ENCODE measurements around the gene SPRY4. TPM values are rescaled to one million over a fixed set of nuclear protein-coding genes. Genes with fewer than 3 reads are reported as not detected.

SPRY4 gene
- total and polyA plus RNA-seq, 2 donors, result 8.6 to 11.6 TPM

DNA sequence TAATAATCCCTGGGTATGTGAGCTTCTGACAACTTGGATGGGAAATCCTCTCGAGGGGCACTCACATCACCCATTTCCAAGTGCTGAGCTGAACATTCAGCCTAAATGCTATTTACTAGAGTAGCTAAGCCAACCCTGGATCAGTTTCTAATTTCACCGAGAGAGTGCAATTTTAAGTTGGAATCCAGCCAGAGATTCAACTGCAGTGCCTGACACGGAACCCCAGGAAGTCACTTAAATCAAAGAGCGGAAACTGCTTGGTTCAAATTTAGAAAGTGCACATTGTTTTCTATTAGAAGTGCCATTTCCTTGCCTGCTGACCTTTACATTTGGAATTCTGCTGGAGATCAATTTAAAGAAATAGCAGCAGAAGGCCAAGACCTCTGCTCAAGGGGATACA lies 8.8 kb downstream of the SPRY4 start:
- DNase-seq (ENCODE audit: extremely low spot score), result peak; percentile 59
- 13% methylated on average over 4 of the region's 4 CpGs for WGBS
- Histone ChIP-seq H3K4me1 (ENCODE audit: insufficient read depth) (no peaks in the 10 kb centered on the region), H3K36me3 (ENCODE audit: insufficient read depth) (no peaks in the 10 kb centered on the region), H3K4me3 (ENCODE audit: low read depth, low read length) (no peak overlapping the region), H3K27ac (ENCODE audit: low read depth) (peak overlapping the region; percentile 53)

DNA sequence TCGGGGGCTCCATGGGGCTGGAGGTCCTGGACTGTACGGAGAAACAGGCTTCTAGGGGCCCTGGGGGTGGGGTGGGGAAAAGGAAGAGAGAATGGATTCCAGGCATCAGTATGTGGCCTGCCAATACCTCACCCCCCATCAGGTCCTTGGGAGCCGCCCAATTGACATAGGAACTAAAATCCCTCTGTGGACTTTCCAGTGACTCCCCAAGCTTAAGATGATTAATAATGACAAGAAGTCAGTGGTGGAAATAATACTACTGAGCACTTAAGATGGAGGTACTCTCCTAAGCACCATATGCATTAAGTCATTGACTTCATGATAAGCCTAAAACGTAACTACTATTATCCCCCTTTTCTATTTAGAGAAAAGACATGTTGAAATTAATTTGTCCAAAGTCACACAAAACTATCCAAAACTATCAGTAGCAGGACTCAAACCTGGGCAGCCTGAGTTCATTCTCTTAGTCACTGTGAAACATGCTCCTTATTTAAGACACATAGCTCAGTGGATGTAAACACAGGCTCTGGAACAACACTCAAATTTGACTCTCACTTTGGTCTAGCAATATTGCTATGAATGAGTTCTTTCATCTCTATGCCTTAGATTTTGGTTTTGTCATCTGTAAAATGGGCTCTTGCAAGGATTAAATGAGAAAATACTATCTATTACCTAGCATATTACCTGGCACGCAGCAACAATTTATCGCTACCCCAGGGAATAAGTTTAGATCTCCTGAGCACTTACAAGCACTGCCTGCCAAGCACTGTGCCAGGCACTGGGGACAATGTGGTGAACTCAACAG lies 9.5 kb downstream of the SPRY4 start:
- 90% methylated on average over 6 of the region's 6 CpGs for WGBS
- H3K4me1 ChIP-seq (ENCODE audit: insufficient read depth), result no peaks in the 10 kb centered on the region
- no peak for DNase-seq (ENCODE audit: extremely low spot score)
- no peak overlapping the region for H3K4me3 ChIP-seq (ENCODE audit: low read depth, low read length)
- H3K27ac ChIP-seq (ENCODE audit: low read depth), result peak overlapping the region; percentile 53
- no peaks in the 10 kb centered on the region for H3K36me3 ChIP-seq (ENCODE audit: insufficient read depth)

DNA sequence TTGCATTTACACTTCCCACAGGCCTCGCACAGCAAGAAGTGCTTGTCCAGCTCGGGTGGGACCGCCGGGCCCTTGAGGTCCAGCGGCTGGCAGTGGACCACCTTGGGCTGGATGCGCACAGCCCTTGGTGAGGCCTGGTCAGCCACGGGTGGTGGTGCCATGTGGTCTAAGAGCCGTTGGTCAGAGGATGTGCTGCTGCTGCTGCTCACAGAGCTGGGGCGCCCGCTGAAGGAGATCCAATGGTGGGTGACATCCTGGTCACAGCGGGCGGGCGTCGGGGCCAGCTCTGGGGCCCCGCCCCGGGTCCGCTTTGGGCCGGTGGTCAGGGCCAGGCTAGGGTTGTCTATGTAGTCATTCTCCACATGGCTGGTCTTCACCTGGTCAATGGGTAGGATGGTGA lies 10.2 kb downstream of the SPRY4 start:
- H3K27ac ChIP-seq (ENCODE audit: low read depth), result no peak overlapping the region
- 93% methylated on average over 18 of the region's 18 CpGs for WGBS
- no peak for DNase-seq (ENCODE audit: extremely low spot score)
- no peak overlapping the region for H3K4me3 ChIP-seq (ENCODE audit: low read depth, low read length)
- no peaks in the 10 kb centered on the region for H3K36me3 ChIP-seq (ENCODE audit: insufficient read depth)
- H3K4me1 ChIP-seq (ENCODE audit: insufficient read depth), result no peaks in the 10 kb centered on the region

DNA sequence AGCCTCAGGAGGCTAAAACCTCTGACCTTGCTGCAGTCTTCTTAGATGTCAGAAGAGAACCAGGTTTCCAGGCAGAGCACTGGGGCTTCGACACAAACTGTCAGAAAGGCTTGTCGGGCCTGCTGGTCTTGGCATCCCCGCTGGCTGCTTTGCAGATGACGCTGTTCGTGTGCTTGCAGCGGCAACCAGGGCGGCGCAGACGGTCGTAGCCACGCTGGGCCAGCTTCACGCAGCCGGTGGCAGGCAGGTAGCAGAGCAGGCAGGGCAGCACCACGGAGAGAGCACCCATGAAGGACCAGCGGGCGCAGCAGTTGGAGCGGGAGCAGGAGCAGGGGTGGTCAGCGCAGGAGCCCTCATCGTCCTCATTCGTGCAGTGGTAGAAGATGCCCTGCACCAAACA lies 10.7 kb downstream of the SPRY4 start:
- Histone ChIP-seq H3K4me1 (ENCODE audit: insufficient read depth) (no peaks in the 10 kb centered on the region), H3K4me3 (ENCODE audit: low read depth, low read length) (no peak overlapping the region), H3K36me3 (ENCODE audit: insufficient read depth) (no peaks in the 10 kb centered on the region), H3K27ac (ENCODE audit: low read depth) (no peak overlapping the region)
- WGBS, result 84% methylated on average over 20 of the region's 20 CpGs
- DNase-seq (ENCODE audit: extremely low spot score), result no peak

DNA sequence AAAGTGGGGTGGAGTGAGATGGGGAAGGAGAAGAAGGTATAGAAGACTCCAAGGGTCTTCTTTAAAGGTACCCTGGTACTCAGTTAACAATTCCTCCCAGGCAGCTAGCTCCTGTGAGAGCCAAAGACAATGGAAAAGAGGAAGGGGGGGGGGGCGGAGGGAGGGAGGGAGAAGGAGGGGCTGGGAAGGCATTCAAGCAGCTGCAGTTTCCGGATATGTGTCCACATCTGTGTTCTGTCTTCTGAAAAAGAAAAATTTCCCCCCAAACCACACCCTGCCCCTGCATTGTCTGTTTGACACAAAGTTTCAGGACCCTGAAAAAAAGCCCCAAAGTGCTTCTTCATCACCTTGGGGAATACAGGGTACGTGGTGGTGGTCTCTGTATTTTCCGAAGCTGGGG lies 11.1 kb downstream of the SPRY4 start:
- no peaks in the 10 kb centered on the region for H3K36me3 ChIP-seq (ENCODE audit: insufficient read depth)
- no peaks in the 10 kb centered on the region for H3K4me1 ChIP-seq (ENCODE audit: insufficient read depth)
- no peak for DNase-seq (ENCODE audit: extremely low spot score)
- no peak overlapping the region for H3K27ac ChIP-seq (ENCODE audit: low read depth)
- 58% methylated on average over 4 of the region's 4 CpGs for WGBS
- no peak overlapping the region for H3K4me3 ChIP-seq (ENCODE audit: low read depth, low read length)

DNA sequence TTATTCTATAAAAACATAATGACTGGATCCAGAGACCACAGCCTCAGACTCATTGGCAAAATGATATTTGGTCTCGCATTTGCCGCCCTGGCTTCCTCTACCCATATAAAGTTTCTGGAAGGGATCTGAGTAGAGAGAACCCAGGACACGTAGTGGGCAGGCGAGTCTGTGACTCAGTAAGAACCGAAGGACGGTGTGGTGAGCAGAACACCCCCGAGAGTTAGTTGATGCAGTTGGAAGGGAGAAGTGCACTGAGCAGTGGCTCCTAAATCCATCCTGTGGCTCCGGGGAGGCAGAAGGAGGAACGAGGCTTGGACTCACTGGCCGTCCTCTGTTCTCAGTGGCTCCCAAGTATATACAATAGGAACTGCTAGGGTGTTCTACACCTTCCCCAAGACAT lies 11.5 kb downstream of the SPRY4 start:
- Histone ChIP-seq H3K36me3 (ENCODE audit: insufficient read depth) (no peaks in the 10 kb centered on the region), H3K4me3 (ENCODE audit: low read depth, low read length) (no peak overlapping the region), H3K27ac (ENCODE audit: low read depth) (no peak overlapping the region), H3K4me1 (ENCODE audit: insufficient read depth) (no peaks in the 10 kb centered on the region)
- DNase-seq (ENCODE audit: extremely low spot score), result no peak
- 82% methylated on average over 10 of the region's 10 CpGs for WGBS

DNA sequence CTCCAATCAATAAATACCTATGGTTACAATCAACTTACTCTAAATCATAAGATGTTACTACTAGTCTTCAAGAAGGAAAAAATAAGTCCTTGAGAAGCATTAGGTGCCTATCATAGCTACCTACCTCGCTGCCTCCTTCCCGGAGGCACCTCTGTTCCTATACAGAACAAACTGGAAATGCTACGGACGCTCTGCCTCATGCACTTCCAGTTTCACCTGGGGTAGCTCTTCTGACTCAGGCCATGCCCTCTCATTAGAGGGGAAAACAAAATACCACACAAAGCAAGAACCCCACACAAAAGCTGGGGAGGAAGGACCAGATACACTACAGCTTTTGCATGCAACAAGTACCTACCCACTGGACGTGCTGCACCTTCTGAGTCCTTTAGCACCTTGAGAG lies 12.4 kb downstream of the SPRY4 start:
- H3K4me1 ChIP-seq (ENCODE audit: insufficient read depth), result no peaks in the 10 kb centered on the region
- WGBS, result 93% methylated on average over 5 of the region's 5 CpGs
- H3K27ac ChIP-seq (ENCODE audit: low read depth), result no peak overlapping the region
- DNase-seq (ENCODE audit: extremely low spot score), result no peak
- H3K36me3 ChIP-seq (ENCODE audit: insufficient read depth), result no peaks in the 10 kb centered on the region
- H3K4me3 ChIP-seq (ENCODE audit: low read depth, low read length), result no peak overlapping the region

DNA sequence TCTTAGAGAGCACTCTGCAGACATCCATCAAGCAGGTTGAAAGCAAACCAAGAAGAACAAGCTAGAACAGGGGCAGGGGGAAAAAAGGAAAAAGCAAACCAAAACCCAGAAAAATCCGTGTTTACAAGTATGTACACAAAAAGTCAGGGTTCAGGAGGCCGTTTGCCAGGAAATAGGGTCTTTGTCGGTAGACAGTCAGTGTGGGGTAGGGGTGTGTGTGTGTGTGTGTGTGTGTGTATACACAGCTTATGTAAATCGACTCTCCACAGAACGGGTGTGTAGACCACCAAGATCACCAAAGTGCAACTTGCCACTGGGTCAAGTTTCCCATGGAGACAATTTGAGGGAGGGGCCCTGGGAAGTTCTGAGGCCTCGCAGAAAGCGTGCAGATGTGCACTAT lies 13.1 kb downstream of the SPRY4 start:
- Histone ChIP-seq H3K4me3 (ENCODE audit: low read depth, low read length) (no peak overlapping the region), H3K27ac (ENCODE audit: low read depth) (no peak overlapping the region), H3K36me3 (ENCODE audit: insufficient read depth) (no peaks in the 10 kb centered on the region), H3K4me1 (ENCODE audit: insufficient read depth) (no peaks in the 10 kb centered on the region)
- no peak for DNase-seq (ENCODE audit: extremely low spot score)
- 71% methylated on average over 7 of the region's 7 CpGs for WGBS

DNA sequence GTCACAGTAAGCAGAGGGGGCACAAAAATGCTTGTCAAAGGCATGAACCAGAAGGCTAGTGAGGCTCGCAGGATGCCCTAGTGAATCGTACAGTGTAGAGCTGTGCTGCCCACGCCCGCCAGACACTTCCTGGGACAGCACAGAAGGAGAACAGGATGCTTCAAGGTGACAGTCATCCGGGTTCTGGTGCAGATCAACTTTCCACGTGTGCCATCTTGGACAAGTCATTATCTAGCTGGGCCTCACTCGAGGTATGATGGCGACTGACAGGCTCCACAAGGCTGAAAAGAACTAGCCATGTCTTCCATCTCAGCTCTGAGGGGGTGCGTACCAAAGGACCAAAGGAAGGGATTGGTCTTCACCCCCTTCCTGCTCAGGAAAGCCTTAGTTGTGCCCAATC lies 14.0 kb downstream of the SPRY4 start:
- no peak for DNase-seq (ENCODE audit: extremely low spot score)
- WGBS, result 91% methylated on average over 9 of the region's 9 CpGs
- H3K4me3 ChIP-seq (ENCODE audit: low read depth, low read length), result no peak overlapping the region
- H3K4me1 ChIP-seq (ENCODE audit: insufficient read depth), result no peaks in the 10 kb centered on the region
- H3K27ac ChIP-seq (ENCODE audit: low read depth), result no peak overlapping the region
- no peaks in the 10 kb centered on the region for H3K36me3 ChIP-seq (ENCODE audit: insufficient read depth)

DNA sequence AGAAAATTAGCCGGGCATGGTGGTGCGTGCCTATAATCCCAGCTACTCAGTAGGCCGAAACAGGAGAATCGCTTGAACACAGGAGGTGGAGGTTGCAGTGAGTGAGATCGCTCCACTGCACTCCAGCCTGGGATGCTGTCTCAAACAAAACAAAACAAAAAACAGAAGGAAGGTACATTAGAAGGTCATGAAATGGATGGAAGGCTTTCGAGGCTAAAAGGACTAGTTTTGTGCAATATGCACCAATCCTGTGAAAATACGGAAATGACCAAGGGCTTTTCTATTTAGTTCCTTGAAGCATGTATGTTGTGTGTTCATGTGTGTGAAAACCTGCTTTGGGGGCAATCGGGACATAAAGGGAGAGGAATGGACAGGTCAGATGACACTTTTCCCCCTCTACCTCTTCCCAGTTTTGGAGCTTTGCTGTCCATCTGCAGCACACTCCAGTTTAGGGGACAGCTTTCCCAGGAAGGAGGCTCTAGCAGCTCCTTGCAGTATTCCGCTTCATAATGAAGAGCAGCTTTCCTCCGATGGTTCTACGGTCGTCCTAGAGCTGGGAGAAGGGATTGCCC lies 15.0 kb downstream of the SPRY4 start:
- Histone ChIP-seq H3K4me1 (ENCODE audit: insufficient read depth) (no peaks in the 10 kb centered on the region), H3K36me3 (ENCODE audit: insufficient read depth) (no peaks in the 10 kb centered on the region)
- 82% methylated on average over 12 of the region's 12 CpGs for WGBS

DNA sequence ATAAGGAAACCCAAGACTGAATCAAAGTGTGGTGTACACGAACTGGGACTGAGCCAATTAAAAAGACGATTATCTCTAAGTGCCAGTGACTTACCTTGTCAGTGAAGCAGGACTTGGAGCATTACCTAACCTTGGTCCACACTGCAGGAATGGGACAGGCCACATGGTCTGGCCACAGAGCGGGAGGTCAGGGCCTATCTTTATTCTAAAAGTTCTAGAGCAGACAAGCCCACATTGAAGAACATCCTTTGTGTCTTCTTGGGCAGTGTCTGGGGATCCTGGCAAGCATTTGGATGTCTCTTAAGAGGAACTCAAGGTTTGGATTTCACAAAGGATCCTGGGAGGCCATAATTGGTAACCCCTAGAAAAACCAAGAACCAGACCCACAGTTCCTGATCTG lies 16.5 kb downstream of the SPRY4 start:
- Histone ChIP-seq H3K4me1 (ENCODE audit: insufficient read depth) (no peaks in the 10 kb centered on the region), H3K36me3 (ENCODE audit: insufficient read depth) (no peaks in the 10 kb centered on the region), H3K4me3 (ENCODE audit: low read depth, low read length) (no peak overlapping the region), H3K27ac (ENCODE audit: low read depth) (no peak overlapping the region)
- no peak for DNase-seq (ENCODE audit: extremely low spot score)
- 82% methylated on average over 3 of the region's 3 CpGs for WGBS

More for the DNA sequence above, 15.0 kb downstream of the SPRY4 start:
- DNase-seq (ENCODE audit: extremely low spot score), result no peak
- no peak overlapping the region for H3K4me3 ChIP-seq (ENCODE audit: low read depth, low read length)
- H3K27ac ChIP-seq (ENCODE audit: low read depth), result no peak overlapping the region

DNA sequence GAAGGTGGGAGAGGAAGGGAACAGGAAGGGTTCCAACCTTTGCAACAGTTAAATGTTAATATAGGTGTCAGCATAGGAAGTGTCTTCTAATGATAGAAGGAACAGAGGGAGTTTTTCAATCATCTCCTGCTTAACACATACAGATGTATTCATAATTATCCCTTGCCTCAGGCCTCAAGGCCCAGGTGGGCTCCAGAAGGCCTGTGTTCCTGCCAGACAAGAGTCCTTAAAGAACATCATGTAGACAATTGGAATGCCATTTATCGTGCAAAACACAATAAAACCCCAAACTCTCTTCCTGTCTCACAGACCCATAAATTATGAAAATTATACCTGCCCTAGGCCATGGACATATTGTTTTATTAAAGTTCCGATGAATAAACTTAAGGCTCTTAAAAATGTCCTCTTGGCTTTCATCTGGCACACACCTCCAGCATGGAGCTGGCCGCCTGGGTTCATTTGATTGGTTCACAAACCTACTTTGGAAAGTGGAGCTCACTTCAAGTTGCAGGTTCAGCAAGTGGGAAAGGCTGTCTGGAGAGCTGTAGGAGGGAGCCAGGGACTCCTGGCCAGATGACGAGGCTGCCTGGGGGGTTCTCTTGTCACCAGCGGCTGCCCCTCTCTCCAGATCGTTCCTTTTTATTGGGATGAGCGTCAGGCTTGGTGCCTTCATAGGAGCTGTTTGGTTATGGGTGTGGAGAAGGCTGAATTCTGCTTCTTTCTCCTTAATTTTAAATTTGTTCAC lies 17.5 kb downstream of the SPRY4 start:
- no peak for DNase-seq (ENCODE audit: extremely low spot score)
- WGBS, result 81% methylated on average over 7 of the region's 7 CpGs
- Histone ChIP-seq H3K27ac (ENCODE audit: low read depth) (no peak overlapping the region), H3K4me1 (ENCODE audit: insufficient read depth) (no peaks in the 10 kb centered on the region), H3K36me3 (ENCODE audit: insufficient read depth) (no peaks in the 10 kb centered on the region), H3K4me3 (ENCODE audit: low read depth, low read length) (no peak overlapping the region)

DNA sequence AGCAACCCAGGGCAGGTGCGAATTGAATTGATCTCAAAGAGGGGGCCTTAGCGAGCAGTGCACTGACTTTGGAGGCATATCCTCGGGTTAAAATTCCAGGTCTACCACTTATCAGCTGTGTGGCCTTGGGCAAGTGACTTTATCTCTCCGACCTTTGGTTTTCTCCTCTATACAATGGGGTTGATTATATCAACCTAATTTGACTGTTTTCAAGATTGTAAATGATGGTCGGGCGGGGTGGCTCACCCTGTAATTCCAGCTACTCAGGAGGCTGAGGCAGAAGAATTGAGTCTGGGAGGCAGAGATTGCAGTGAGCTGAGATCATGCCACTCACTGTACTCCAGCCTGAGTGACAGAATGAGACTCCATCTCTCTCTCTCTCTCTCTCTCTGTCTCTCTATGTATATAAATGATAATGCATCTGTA lies 18.7 kb downstream of the SPRY4 start:
- Histone ChIP-seq H3K36me3 (ENCODE audit: insufficient read depth) (no peaks in the 10 kb centered on the region), H3K27ac (ENCODE audit: low read depth) (no peak overlapping the region), H3K4me1 (ENCODE audit: insufficient read depth) (no peaks in the 10 kb centered on the region), H3K4me3 (ENCODE audit: low read depth, low read length) (no peak overlapping the region)
- DNase-seq (ENCODE audit: extremely low spot score), result no peak
- WGBS, result 84% methylated on average over 6 of the region's 6 CpGs

DNA sequence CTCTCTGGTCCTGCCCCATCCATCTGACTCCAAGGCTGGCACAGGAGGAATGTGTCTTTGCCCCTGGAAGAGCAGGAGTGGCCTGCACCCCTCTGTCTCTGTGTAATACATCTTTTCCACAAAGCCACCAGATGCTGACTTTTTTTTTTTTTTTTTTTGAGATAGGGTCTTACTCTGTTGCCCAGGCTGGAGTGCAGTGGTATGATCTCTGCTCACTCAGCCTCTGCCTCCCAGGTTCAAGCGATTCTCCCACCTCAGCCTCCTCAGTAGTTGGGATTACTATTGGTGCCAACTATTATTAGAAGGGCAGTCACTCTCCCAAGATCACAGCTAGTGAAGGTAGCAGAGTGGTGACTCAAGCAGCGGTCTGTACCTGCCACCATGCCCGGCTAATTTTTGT lies 19.6 kb downstream of the SPRY4 start:
- H3K27ac ChIP-seq (ENCODE audit: low read depth), result no peak overlapping the region
- 96% methylated on average over 3 of the region's 3 CpGs for WGBS
- no peaks in the 10 kb centered on the region for H3K4me1 ChIP-seq (ENCODE audit: insufficient read depth)
- H3K36me3 ChIP-seq (ENCODE audit: insufficient read depth), result no peaks in the 10 kb centered on the region
- no peak overlapping the region for H3K4me3 ChIP-seq (ENCODE audit: low read depth, low read length)
- no peak for DNase-seq (ENCODE audit: extremely low spot score)
